ENCODE results near the gene GPC5.

DNA sequence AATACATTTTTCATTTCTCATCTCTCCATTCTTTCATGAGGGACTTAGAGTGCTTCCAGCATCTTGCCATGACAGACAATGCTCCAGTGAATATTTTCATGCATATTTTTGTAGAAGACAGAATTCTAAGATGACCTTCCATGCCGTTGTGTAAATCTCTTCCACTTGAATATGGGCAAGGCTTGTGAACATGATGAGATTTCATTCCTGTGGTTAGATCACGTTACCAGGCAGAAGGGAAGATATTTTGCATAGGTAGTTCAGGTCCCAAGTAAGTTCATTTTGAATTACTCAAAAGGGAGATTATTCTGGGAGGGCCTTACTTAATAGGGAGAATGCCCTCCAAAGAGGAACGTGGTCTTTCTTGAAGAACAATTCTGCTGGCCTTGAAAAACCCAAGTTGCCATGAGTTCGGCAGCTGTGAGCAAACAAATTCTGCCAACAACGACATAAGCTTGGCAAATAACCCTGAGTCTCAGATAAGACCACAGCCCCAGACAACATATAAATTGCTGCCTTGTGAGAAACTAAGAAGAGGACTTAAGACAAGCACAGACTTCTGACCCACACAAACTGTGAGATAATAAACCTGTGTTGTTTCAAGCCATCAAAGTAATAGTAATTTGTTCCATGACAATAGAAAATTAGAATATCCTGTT lies 1427.6 kb downstream of the GPC5 start:
- TF ChIP-seq CTCF (IDR thresholded peaks at IDR 0.05): no peak
- TF ChIP-seq POLR2A (IDR thresholded peaks at IDR 0.05): no peak

Measured in testis (tissue), 2 donors.